GM18867 (cell line): Measurements from ENCODE around the gene CPNE4.
"Not testable (repeated sequence)": the region's sequence is repeated elsewhere in the genome, so short reads cannot be mapped to it uniquely, and the experiment has no call there.

ENCODE experiments used
- ATAC-seq: cut with Tn5 transposase; IDR thresholded peaks from one replicate; pipeline ENCODE4 v1.9.1; 2021; ENCODE audit warnings: mild to moderate bottlenecking, moderate library complexity; ENCODE audit not compliant: unreplicated experiment

Gene CPNE4

GRCh38 chr3:131963442-131963841 lies 71.4 kb downstream of the CPNE4 start:
- ATAC-seq, result not testable (repeated sequence)

- ATAC-seq, result no peak
Measured at GRCh38 chr3:131962982-131963381, 71.8 kb downstream of the CPNE4 start.

- no peak for ATAC-seq
Measured at GRCh38 chr3:131960324-131960723, 74.5 kb downstream of the CPNE4 start.

DNA sequence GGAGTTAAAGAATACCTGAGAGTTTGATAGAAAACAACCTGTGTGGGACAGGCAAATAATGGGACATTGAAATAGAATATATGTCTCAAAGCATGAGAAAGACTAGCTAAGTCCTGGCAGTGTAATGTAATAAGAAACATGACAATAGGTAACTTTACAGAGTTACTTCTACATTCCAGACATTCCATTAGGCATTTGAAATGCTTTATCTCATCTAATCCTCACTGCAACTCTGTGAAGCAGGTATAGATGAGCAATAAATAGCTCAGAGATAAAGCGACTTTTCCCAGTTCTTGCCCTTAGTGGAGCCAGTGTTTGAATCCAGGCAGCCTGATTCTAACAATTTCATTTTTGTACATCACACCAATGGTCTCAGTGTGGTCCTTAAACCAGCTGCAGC lies 76.8 kb downstream of the CPNE4 start:
- no peak for ATAC-seq

- no peak for ATAC-seq
Measured at GRCh38 chr3:131957511-131957910, 77.3 kb downstream of the CPNE4 start.

- ATAC-seq, result no peak
Measured at GRCh38 chr3:131948806-131949205, 86.0 kb downstream of the CPNE4 start.

- ATAC-seq, result no peak
Measured at GRCh38 chr3:131944676-131945075, 90.1 kb downstream of the CPNE4 start.

GRCh38 chr3:131933665-131934064 lies 101.1 kb downstream of the CPNE4 start:
- no peak for ATAC-seq

DNA sequence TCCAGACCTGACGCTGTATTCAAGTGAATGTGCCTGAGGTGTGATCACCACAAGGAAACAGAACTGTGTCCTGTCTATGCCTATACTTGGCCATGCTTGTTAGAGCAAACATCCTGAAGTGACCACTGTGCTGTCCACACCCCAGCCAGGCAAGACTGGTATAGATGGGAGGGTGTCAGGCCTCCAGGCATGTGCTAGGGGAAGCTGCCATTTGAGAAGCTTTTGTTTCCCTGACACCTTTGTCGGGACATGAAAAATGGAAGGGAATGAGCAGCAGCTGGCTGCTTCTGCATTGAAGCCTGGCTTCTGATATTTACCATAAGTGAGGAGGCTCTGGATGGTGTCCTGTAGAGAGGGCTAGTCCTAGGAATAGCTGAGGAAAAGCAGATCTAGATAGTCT lies 106.2 kb downstream of the CPNE4 start:
- ATAC-seq, result no peak

GRCh38 chr3:131925571-131925970 lies 109.2 kb downstream of the CPNE4 start:
- ATAC-seq, result no peak

GRCh38 chr3:131922356-131922755 lies 112.5 kb downstream of the CPNE4 start:
- no peak for ATAC-seq

- ATAC-seq, result no peak
Measured at GRCh38 chr3:131917006-131917405, 117.8 kb downstream of the CPNE4 start.

DNA sequence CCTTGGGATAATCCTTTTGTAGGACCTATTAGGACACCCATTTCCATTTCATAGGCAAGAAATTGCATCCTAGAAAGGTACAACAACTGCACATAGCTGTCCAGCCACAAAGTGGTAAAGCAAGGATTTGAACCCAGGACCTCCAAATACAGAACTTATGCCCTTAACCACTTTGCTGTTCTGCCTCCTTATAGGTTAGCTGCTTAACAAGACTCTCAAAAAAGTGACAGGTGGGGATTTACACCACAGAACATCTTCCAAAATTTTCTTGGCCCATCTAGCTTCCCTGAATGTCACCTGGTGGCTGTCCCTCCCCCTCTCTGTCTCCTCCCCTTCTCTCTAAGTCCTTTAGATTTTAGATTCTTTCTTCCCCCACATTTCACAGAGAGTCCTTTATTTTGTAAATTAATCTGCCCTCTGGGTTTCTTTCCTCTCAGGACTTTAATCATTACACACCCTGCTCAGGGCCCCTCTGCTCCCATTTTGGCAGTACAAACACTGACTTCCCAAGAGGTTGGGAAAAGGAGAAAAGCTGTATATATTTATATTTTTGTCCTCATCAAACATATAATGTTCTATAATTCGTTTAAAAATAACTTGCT lies 120.6 kb downstream of the CPNE4 start:
- no peak for ATAC-seq

DNA sequence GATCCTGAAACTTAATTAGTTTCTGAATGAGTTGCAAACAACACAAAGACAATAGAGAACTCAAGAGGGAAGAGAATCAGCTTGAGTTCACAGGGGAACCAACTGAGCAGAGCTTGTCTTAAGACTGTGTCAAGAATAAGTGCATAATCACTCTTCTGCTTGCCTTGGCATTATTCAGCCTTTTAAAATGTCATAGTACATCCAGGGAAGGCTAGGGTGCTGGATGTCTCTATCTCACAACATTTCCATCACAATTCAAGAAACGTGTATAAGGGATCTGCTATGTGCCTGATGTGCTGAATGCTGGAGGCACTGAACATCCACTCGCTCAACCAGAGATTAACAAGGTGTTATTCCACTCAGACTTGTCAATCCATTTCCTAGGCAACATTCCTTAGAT lies 122.6 kb downstream of the CPNE4 start:
- ATAC-seq, result no peak

DNA sequence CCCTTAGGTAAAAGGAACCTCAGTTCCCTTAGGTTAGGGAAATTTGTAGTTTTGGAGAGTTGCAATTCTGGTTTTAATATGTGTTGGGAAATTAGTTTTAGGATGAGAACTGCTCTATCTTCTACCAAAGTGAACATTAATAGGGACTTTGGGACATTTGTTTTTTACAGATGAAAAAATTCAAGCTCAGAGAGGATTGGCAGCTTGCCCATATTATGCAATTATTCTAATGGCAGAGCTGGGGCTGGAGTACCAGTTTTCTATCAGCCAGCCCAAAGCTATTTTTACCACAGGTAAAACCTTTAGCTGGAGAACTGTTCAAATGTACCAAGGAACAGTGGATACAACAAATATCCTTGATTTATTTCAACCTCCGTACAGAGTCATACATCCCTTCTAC lies 127.0 kb downstream of the CPNE4 start:
- no peak for ATAC-seq

GRCh38 chr3:131903988-131904415 lies 130.8 kb downstream of the CPNE4 start:
- ATAC-seq, result no peak

DNA sequence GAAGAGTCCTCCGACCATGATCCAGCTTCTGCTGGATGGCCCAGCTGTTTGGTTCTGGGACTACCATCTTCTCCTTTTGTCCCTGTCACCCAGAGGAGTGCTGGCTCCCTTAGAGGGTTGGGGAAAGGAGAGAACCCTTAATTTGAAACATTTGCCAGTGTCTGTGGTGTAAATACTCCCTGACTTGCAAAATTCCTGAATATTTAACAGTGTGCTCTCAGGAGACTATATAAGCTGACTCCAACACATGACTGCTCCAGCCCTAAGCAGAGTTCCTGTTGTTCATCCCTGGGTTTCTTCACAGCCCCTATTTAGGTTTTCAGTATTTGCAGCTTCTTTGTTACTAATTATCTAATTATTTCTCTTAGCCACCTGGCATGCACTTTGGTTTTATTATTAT lies 133.1 kb downstream of the CPNE4 start:
- ATAC-seq, result no peak

DNA sequence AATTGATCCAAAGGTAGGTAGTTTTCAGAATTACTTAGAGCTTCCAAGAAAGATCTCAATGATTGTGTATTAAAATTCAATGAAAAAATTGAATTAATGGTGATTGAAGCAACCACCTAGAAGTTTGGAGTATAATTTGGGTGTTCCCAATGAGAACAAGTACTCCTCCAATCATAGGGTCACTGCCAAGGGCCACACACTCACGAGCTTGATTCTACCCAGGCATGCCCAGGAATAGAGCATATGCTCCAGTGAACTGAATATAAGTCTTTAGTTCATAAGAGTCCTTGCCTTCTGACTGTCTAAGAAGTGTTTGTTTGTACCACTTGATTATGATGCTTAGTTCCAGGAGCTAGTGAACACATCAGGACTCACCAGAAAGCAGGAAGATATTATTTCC lies 133.9 kb downstream of the CPNE4 start:
- no peak for ATAC-seq

GRCh38 chr3:131899021-131899420 lies 135.8 kb downstream of the CPNE4 start:
- no peak for ATAC-seq

GRCh38 chr3:131898346-131898745 lies 136.5 kb downstream of the CPNE4 start:
- ATAC-seq, result no peak

GRCh38 chr3:131896285-131896684 lies 138.5 kb downstream of the CPNE4 start:
- ATAC-seq, result no peak

DNA sequence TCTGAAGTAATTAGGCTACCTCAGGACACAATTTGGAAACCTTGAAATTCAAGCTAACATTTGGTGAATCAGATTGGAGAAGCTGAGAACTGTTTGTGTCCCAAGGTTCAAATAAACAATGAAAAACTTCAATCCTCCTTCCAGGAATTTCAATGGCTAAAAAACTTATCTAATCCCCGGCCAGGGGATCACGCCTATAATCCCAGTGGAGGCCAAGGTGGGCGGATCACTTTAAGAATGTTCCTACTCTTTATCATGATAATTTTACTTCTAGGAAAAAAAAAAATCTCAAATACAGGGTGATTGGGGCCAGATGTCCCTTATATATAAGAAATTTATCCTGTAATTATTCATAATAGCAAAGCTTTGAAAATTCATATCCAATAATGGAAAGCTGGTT lies 139.0 kb downstream of the CPNE4 start:
- ATAC-seq, result no peak

GRCh38 chr3:131892331-131892730 lies 142.5 kb downstream of the CPNE4 start:
- ATAC-seq, result no peak
